T47D (cell line): ENCODE results near the gene DDHD1.
A peak's percentile ranks its signal among the peaks of the same experiment; 100 is the strongest.
"Not testable (repeated sequence)": the region's sequence is repeated elsewhere in the genome, so short reads cannot be mapped to it uniquely, and the experiment has no call there.

Source experiments
- DNase-seq, 2 experiments: peaks; one replicate each; pipeline versions ENCODE4 v3.0.0 to v3.0.0-alpha.2; 2011 to 2012; ENCODE audit warnings: low read depth in 1 of 2, low spot score in 1 of 2
- JUND ChIP-seq: IDR thresholded peaks from 2 replicates; pipeline ENCODE4 v1.6.1; 2012; ENCODE audit warnings: low read depth
- in situ Hi-C: cut with HindIII; loops from 2 replicates; pipeline ENCODE4 v1.10.0; 2016; ENCODE audit warnings: low sequenced_read_pairs, low pct_unique_long_range_greater_than_20kb

Gene DDHD1

DNA sequence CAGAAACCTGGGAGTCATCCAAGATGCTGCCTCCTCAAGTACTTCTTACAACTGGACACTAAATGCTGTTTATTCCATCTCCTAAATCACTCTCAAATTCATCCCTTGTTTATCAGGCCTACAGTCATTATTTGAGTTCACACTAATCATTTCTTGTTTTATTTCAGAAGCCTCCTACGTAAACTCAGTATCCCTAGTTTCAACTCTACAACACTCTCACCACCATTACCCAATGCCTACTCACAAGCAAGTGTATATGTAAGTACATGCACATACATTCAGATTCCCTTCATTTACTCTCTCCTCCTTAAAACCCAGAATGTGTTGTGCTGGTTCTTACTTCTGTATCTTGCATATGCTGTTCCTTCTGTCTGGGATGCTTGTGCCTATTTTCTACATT is 43.0 kb downstream of the DDHD1 start:
- no peak for DNase-seq
- TF ChIP-seq JUND: no peak
- in situ Hi-C loops: no loop called here

GRCh38 chr14:53109105-53110041 is 43.8 kb downstream of the DDHD1 start:
- no peak for TF ChIP-seq JUND
- DNase-seq: no peak
- in situ Hi-C loops: no loop called here

DNA sequence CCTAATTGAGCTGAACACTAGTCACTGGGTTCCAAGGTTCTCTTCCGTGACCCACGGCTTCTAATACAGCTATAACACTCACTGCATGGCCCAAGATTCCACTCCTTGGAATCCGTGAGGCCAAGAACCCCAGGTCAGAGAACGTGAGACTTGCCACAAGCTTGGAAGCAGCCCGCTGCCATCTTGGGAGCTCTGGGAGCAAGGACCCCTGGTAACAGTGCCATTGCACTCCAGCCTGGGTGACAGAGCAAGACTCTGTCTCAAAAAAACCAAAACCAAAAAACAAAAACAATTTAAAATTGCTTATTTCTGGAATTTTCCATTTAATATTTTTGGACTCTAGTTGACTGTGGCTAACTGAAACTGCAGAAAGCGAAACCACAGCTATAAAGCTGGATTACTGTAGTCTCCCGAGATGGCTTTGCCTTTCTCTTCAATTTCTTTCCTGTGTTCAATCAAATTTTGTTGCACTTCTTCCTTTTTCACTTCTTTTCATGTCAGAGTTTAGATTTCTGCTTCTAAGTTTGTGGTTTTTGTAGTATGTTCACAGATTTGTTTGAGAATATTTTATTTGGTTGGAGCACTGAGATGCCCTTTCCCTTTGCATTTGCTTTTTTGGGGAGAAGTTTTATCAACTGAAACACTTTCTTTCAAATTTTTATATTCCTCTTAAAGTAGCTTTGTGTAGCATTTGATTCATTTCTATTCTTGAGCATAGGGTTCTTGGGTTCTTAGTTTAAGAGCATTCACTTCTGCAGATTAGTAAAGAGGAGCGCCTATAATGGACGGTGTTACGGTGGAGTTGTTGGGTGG is 44.6 kb downstream of the DDHD1 start:
- no peak for TF ChIP-seq JUND
- DNase-seq: no peak
- in situ Hi-C loops: no loop called here

GRCh38 chr14:53106768-53107167 is 46.4 kb downstream of the DDHD1 start:
- in situ Hi-C loops: no loop called here
- TF ChIP-seq JUND: no peak

GRCh38 chr14:53103636-53104340 is 49.3 kb downstream of the DDHD1 start:
- DNase-seq: peak in 1 of 2 experiments; percentile 21
- in situ Hi-C loops: no loop called here
- no peak for TF ChIP-seq JUND

More at GRCh38 chr14:53106768-53107167, 46.4 kb downstream of the DDHD1 start:
- no peak for DNase-seq

GRCh38 chr14:53093206-53093605 is 59.9 kb downstream of the DDHD1 start:
- TF ChIP-seq JUND: no peak
- DNase-seq: no peak
- in situ Hi-C loops: no loop called here

- no peak for DNase-seq
- in situ Hi-C loops: no loop called here
- no peak for TF ChIP-seq JUND
Observed at GRCh38 chr14:53090853-53091252, 62.3 kb downstream of the DDHD1 start.

GRCh38 chr14:53084954-53085353 is 68.2 kb downstream of the DDHD1 start:
- in situ Hi-C loops, DNase-seq: not testable (repeated sequence)

DNA sequence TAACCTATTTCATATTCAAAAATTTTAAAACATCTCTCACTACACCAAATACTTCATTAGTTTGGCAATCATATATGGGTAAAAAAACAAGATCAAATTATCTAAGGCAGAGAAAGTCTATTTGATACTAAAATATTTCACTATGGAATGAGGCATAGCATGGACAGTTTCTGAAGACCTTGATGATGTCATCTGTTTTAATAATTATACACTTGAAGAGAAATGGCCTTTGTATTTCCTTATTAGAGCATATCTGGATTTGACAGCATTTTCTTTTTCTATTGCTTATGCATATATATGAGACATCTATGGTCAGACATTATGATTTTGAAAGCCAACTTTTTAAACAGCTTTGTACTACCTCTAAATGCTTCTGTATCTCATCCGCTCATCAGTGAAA is 88.6 kb downstream of the DDHD1 start:
- TF ChIP-seq JUND: no peak
- in situ Hi-C loops: no loop called here
- no peak for DNase-seq

DNA sequence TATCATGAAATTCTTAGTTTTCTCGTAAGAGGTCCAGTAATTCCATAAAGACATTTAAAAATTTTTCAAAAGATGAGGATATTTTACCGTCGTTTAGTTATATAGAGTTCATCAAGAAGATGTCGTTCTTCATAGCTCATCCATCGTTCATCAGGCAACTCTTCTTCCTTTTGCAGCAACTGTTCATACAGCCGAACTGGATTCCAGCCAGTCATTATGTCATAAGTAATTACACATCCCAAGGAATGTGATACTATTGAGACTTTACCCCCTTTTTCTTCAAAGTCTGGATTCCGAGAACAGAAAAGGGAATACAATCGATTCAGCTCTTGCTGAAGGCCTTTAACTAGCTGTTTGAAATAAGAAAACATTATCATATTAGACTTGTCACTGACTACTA is 90.3 kb downstream of the DDHD1 start:
- in situ Hi-C loops: no loop called here
- no peak for DNase-seq
- no peak for TF ChIP-seq JUND

GRCh38 chr14:53060046-53060445 is 93.1 kb downstream of the DDHD1 start:
- TF ChIP-seq JUND: no peak
- in situ Hi-C loops: no loop called here
- no peak for DNase-seq

- TF ChIP-seq JUND: no peak
- peak; percentile 50 to 68 for DNase-seq
- in situ Hi-C loops: no loop called here
Observed at GRCh38 chr14:53055003-53055402, 98.1 kb downstream of the DDHD1 start.
